Measurements from ENCODE around the gene ANKRD13D.

Gene ANKRD13D

DNA sequence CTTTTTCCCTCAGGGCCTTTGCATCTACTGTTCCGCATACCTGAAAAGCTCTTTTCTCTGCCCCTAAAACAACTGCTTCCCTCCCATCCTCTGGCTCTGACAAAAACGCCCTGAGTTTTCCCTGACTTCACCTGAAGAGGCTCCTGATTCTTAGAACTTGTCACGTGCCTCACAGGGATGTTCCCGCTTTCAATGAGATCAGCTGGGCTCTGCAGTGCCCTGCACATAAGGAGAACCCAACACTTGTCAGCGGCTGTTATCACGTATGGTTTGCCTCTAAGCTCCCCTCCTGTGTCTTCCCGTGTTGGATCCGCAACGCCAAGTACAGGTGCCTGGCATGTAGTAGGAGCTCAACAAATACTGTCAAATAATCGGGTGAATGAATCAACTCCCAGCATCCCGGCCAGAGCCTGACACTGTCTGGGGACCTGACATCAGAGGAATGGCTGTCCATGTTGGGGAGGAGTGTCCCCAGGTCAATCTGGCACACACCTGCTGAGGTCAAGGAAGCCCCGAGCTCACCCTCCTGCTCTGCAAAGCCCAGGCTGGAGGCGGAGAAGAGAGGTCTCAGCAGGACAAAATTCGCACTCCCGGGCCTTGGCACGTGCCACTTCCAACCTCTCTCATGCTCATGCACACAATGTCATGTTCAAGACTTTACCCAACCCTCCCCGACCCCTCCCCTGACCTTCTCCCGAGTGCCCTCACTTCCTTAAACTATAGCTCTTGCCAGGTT is 27.0 kb upstream of the ANKRD13D start:
- no peak overlapping the region for H3K4me3 ChIP-seq (ENCODE audit: low read depth, low read length)

DNA sequence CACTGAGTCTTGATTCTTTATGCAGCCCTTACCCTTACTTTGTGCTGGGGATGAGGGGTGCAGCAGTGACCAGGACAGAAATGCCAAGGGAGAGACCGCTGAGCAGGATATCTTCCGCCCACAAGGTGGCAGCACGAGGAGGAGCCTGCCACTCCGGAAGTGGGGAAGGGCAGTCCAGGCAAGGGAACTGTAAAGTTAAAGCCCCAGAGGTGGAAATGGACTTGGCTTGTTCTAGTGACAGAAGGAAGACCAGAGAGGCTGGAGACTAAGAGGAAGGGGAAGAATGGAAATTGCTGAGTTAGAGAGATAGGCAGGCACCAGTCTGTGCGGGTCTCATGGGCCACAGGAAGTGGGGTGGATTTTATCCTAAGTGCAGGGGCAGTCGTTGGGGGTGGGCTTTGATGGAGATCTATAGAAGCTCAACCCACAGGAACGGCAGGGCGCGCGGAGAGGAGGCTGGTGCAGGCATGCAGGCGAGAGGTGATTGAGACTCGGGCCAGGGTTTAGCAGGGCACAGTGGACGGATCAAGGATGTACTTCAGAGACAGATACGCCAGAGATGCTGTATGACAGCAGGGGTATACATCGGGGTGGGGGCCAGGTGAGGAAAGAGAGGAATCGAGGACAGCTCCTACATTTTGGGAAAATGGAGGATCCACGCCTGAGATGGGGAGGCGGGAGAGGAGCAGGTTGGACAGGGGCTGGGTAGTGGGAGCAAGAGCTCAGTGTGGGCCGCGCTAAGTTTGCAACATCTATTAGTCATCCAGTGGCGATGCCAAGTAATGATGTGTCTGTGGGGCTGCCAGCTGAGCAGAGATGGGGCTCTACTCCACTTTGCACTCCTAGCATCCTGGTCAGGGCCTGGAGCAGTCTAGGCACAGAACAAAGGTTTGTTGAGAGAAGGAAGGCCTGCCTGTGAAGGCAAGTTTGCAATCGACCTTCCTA is 26.1 kb upstream of the ANKRD13D start:
- H3K4me3 ChIP-seq (ENCODE audit: low read depth, low read length), result no peak overlapping the region

DNA sequence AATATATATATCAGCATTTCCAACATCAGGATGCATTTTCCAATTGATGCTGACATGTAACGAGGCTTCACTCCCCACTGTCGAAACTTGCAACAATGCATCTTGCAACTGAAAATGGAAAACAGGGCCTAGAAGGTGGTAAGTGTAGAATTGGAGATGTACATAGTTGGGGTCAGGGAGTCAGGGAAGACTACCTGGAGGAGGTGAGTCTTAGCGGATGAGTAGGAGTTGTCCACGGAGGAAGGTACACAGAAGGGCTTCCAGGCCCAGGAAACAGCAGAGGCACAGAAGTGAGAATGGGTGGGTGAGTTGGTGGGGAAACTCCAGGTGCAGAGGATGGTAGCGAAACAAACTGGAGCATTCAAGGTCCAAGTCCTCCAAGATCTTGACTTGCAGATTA is 24.8 kb upstream of the ANKRD13D start:
- H3K4me3 ChIP-seq (ENCODE audit: low read depth, low read length), result no peak overlapping the region

DNA sequence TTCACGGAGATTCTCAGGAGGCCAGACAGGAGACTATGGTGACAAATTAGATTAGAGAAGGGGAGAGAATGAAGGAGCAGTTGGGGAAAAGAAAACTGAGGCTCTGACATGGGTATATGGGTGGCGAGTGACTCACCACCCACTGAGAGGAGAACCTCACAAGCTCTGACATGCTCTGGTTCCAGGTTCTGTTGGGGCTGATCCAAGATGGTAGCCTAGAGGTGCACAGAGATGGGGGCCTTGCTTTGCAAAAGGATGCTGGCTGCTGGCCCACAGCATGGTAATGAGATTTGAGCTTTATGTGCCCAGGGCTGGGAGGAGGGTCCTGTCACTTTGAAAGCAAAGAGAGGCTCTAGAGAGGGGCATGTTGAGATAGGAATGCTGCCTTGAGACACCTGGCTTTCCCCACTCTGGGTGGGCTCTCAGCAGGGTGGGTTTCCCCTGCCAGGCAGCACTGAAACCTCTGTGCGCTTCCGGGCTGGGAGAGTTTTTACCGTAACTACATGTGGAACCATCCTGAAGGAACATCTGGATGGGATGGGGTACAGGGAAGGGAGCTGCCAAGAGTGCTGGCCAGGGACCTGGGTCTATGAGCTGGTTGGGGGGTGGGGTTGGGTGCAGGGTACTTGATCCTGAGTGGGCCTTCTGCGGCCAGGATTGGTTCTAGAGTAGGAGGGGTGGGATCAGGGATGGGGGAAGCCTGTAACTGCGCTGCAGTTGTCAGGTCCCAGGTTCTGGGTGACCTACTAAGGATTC is 24.0 kb upstream of the ANKRD13D start:
- H3K4me3 ChIP-seq (ENCODE audit: low read depth, low read length), result no peak overlapping the region

DNA sequence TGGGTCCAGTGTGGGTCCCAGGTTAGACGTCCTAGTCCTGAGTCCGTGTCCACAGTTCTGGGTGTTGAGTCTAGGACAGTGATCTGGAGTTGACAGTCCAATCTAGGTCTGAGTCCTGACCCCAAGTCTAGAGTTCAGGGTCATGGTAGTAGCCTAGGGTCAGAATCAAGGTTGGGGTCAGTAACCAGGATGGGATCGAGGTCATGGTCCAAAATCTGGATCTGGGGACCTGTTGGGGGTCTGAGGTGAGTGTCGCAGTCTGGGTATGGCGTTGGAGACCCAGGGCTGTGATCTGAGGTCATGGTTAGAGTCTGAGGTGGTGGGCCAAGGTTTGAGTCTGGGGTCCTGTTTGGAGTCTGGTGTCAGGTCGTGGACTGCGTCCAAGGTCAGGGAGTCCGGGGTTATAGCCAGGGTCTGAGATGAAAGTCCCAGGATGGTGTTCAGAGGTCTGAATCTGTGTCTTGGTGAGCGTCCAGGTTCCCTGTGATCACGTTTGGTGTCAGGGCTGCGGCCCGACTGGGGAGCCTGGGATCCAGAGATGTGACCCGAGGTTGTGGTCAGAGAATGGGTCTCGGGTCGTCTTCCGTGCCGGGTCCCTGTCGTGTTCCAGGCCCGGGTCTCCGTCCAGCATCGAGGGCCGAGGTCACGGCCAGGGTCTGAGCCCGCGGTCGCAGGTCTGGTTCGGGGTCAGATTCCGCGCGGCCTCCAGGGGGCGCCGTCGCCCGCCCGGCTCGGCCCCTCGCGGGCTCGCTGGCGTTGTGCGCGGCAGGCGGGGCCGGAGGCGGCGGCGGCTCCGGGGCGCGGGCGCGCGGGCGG is 23.3 kb upstream of the ANKRD13D start:
- H3K4me3 ChIP-seq (ENCODE audit: low read depth, low read length), result peak overlapping the region; percentile 5

DNA sequence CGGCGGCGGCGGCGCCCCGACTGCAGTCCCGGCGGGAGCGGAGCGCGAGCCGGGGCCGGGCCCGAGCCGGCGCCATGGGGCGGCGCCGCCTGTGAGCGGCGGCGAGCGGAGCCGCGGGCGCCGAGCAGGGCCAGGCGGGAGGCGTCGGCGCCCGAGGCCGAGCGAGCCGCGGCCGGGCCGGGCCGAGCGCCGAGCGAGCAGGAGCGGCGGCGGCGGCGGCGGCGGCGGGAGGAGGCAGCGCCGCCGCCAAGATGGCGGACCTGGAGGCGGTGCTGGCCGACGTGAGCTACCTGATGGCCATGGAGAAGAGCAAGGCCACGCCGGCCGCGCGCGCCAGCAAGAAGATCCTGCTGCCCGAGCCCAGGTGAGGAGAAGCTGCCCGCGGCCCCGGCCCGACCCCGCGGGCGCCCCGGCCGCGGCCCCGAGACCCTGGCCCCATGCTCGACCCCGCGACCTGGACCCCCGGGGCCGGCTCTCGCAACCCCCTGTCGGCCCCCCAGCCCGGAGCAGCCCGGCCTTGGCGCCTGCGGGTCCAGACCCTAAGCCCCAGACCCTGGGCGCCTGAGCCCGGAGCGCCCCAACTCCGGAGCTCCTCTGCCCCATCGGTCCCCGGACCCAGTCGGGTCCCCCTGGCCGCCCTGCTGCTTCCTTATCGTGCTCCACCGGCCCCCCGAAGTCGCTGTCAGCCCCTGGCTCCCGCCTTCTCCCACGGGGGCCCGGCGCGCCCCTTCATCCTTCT is 22.5 kb upstream of the ANKRD13D start, which contains the start of gene GRK2:
Gene GRK2, plus strand, starts transcription at position 25 of the 739 bp plus-strand sequence. Its CDS starts 227 bp downstream, at position 252.
- H3K4me3 ChIP-seq (ENCODE audit: low read depth, low read length), result peak within 1 kb of the TSS; percentile 58

DNA sequence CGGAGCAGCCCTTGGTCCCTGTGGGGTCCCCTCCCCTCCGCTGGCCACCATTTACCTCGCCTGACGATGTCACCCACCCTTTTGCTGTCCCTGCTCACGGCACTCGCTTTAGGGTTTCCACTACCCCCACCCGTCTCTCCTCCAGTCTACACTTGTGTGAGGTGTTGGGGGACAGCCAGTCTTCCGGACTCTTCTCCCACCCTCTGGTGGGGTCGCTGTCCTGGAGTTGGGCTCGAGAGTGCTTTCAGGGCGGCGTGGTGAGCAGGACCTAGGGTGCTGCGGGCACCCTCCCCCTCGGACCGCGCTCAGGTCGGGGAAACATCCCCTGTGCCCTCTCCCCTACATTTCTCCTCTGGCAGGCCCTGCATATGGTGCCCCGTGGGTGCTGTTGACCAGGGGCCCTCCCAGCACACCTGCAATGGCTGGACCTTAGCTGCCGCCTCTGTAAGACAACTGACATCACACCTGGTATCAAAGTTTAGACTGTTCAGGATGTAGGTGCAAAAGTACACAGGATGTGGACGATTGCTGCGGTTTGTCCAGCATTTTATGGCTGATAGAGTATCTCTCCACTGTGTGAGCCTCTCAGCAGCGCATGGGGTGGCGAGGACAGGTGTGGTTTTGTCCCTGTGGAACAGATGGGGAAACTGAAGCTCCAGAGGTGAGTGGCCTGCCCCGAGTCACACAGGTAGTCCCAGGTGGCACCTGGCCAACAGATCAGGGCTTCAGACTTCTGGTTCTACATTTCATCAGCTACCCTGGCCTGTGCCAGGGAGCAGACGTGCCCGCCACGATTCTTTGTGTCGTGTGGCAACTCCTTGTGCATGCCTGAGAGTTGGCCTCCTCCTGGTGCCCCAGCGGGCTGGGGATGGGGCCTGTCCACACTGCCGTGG is 21.7 kb upstream of the ANKRD13D start:
- peak overlapping the region; percentile 58 for H3K4me3 ChIP-seq (ENCODE audit: low read depth, low read length)

DNA sequence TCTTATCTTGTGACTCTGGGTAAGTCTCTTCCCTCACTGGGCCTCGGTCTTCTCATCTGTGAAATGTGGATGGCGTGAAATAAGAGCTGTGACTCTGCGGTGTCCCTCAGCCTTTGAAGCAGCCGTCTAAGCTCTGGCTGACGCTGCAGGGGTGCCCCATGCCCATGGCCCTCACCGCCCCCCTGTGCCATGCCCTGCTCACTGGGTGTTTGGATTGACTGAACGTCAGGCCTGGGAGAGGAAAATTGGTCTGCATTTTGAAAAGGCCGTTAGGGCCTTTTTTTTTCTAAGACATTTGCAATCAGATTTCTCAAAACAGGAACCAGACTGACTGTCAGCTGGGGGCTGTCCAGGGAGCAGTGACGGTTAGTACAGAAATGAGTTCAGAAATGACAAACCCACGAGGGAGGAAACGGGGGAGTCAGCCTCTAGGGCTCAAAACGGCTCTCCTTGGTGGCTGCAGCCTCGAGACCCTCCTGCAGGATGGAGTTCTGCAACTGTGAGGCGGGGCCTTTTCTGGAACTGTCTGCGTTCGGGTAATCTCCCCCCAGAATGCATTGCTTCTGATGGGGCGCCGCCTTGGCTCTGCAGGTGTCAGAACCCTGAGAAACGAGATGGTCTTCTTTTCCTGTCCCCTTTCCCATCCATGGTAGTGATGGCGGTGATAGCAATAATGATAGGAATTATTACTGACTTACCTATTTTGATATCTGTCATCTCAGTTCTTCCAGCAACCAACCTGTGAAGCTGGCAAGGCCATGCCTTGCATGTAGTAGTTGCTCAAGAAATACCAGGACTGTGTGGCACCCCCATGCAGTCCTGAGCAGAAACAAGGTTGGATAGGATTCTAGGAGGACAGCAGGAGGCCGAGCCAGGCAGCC is 20.8 kb upstream of the ANKRD13D start:
- no peak overlapping the region for H3K4me3 ChIP-seq (ENCODE audit: low read depth, low read length)

DNA sequence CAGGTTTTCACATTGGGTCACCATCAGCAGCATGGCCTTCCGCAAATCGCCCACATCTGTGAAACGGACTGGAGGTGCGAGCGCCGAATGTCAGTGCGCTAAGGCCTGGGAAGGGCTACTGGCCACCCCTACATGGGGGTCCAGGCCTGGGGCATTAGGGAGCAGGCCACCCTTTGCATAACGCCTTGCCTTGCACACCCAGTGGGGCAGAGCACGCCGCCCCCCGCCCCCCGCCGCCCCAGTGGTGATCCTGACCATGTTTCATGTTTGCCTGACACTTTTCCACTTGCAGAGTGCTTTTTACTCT is 20.2 kb upstream of the ANKRD13D start:
- H3K4me3 ChIP-seq (ENCODE audit: low read depth, low read length), result no peak overlapping the region

DNA sequence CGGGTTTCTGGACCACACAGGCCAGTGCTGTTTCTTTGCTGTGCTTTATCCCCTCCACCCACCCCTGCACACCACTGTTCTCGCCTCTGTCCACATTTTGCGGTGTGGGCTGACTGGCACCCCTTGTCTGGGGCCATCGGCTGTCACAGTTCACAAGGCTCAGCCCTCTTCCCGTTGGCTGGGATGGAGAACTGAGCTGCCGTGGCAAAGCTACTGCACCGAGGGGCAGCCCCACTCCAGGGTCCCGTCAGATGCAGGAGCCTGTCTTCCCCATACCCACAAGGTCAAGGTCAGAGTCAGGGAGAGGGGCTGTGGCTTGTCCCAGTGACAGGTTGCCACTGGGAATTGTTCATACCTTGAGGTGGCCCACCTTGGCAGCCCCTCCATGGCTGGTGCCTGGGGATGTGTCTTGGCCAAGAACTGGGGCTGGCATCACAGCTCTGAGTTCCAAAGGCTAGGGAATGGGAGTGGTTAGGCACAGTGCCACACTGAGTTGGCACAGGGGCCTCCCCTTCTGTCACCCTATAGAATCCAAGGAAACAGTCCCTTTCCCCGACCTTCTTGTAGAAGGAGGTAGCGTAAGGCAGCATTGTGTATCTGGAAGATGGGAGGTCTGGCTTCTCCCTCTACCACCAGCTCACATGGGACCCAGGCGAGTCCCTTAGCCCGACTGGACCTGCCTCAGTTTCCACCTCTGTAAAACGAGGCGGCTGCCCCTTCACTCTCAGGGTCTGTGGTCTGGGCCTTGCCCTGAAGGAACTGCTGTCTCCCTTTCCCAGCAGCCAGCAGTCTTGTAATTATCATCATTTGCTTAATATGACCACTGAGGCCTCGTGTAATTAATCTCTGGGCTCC is 19.5 kb upstream of the ANKRD13D start:
- no peak overlapping the region for H3K4me3 ChIP-seq (ENCODE audit: low read depth, low read length)

DNA sequence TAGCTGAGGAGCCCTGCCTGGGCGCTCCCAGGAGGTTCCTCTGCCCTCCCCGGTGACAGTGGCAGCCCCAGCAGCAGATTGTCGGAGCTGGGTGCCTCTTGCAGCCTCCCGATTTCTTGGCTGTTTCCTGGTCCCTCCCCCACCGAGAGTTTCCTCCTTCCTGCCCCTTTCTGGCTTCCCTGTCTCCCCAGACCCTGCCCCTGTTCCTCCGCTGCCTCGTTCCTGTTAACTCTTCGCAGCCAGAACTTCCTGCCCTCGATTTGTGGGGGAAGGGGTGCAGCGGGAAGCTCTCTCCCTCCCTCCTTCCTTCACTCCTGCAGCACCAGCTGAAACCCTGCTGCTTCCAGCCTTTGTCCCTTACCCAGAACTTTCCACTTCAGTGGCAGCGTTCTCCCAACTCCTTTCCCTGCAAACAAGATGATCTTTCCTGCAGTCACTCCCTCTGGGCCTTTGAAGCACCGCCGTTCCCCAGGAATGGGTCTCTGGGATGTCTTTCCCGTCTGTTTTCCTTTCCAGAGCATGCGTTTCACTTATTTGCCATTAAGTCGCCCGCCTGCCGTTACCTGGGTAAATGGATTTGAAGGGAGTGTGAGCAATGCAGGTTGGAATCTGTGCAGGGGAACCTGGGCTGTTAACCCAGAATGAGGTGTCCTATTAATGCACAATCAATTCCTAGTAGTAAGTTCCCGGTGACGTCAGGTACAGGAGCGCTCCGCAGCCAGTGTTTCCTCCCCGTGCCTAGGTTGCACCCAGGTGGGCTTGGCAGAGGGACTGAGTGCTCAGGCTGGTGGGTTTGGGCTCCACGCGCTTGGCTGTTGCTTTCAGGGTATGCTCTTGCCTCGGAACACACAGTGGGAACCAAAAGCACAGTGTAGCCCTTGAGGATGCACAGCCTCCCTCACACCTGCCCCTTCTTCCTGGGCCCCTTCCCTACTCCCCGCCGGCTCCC is 18.6 kb upstream of the ANKRD13D start:
- H3K4me3 ChIP-seq (ENCODE audit: low read depth, low read length), result no peak overlapping the region

DNA sequence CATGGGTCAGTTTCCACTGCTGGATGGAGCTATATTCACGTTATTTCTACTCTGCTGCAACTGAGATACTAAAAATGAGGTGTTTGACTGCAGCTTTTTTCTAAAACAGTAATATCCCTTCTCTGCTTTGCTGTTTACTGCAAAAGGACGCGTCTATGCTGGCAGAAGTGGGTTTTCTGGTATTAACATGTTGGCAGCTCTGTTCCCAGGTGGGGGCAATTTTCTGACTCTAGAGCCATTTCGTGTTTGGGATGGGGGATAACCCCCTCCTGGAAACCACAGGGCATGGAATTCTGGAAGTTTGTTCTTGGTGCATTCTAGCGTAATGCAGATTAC is 17.9 kb upstream of the ANKRD13D start:
- H3K4me3 ChIP-seq (ENCODE audit: low read depth, low read length), result no peak overlapping the region

DNA sequence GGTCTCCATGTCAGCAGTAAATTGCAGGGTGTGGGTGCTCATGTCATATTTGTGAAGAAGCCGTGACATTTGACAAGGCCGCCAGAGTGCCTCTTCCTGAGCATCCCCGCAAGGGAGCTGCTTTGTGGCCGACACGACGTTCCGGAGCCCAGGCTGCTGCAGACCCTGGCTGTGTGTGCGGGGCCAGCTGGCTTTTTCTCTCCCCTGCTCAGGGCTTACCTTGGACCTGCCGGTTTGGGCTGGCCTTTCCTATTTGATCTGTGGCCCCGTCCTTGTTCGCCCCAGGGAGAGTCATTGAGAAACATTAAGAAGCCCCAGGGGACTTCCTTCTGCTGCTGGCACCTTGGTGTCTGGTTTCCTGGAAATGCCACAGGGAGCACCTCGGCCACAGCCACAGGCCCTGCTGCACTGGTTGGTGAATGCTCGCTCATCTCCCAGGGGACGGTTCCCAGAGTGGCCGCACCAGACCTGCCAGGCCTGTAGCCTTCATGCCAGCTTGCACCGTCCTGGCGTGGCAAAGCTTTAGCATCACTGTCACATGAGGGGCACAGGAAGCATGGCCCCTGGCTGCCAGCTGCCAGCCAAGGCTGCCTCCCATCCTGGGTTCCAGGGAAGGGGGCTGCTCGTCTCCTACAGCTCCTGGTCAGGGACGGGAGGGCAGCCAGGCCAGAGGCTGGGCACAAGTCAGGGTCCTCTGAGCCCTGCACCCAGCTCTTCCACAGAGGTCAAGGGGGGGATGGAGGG is 17.4 kb upstream of the ANKRD13D start:
- H3K4me3 ChIP-seq (ENCODE audit: low read depth, low read length), result no peak overlapping the region

DNA sequence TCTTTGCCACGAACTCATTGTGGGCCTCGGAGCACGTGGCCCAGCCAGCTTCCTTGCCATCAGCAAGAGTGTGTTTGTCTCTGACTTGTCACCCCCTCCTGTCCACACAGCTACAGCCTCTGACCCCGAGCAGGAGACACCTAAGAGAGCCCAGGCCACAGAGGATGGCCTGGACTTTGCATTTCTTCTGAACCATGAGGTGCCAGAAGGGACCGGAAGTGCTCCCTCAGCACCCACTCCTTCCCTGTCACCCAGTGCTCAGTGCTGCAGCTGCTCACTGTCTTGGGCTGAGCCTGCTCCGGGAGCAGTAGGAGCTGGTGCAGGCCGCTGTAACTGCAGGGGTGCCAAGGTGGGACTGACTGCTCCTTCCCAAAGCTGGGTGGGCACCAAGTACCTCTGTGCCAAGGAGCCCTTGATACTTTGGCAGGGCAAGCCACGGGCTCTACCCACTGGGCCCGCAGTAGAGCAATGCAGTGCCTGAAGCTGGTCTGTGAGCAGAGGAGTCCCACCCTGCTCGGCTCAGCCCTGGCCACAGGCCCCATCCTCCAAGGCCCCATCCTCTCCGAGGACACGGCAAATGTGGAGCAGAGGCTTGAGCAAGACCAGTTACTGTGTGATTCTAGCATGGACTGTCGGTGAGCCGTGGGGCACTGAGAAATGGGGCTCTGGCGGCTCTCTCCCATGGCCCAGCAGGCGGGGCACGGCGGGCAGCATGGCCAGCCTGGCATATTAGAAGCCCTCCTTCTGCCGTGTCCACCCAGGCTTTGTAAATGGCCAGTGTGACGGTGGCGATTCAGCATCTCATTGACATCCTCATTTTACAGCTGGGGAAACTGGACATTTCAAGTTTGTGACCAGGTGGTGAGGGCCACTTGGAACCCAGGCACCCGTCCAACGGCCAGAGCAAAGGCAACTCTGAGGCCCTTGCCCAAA is 16.5 kb upstream of the ANKRD13D start:
- no peak overlapping the region for H3K4me3 ChIP-seq (ENCODE audit: low read depth, low read length)
